ENCODE results near the gene RBKS. TPM values are rescaled to one million over a fixed set of nuclear protein-coding genes. Genes with fewer than 3 reads are reported as not detected.

RBKS gene
- total RNA-seq, 1 donor from 2014 or later: 0.79 TPM

DNA sequence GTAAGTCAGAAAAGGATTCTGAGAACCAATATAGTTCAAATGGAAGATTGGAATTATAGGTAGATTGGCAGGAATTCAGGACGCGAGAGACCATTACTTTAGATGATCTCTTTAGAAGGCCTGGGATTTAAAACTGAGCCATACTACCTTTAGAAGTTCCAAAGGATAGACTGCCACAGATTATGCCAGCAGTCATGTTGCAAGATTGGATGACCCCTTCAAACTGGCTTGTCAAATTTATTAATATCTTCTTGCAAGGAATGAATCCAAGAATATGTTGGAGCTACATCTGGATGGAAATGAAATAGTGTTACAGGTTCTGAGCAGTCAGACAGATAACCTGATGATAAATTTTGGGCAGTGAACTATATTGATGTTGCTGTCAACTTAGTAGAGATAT lies 22.3 kb upstream of the RBKS start:
- H3K27me3 ChIP-seq (ENCODE audit: control insufficient read depth, insufficient read depth, low read length): no peaks in the 10 kb centered on the region
- no peak for TF ChIP-seq CTCF (IDR thresholded peaks at IDR 0.05; ENCODE audit: insufficient read depth, low read length, severe bottlenecking)
- no peak for FAIRE-seq

GRCh38 chr2:27911458-27912210 lies 21.4 kb upstream of the RBKS start:
- no peak for FAIRE-seq

More for the DNA sequence above, 22.3 kb upstream of the RBKS start:
- H3K4me3 ChIP-seq (ENCODE audit: low read depth, low read length): no peak overlapping the region
- H3K36me3 ChIP-seq (ENCODE audit: control insufficient read depth, insufficient read depth, low read length): no peaks in the 10 kb centered on the region
- DNase-seq (ENCODE audit: low read depth): no peak

GRCh38 chr2:27909901-27910300 lies 19.7 kb upstream of the RBKS start:
- DNase-seq (ENCODE audit: low read depth) (no peak), FAIRE-seq (no peak)

More at GRCh38 chr2:27911458-27912210, 21.4 kb upstream of the RBKS start:
- H3K27me3 ChIP-seq (ENCODE audit: control insufficient read depth, insufficient read depth, low read length): no peaks in the 10 kb centered on the region
- no peaks in the 10 kb centered on the region for H3K36me3 ChIP-seq (ENCODE audit: control insufficient read depth, insufficient read depth, low read length)
- no peak for TF ChIP-seq CTCF (IDR thresholded peaks at IDR 0.05; ENCODE audit: insufficient read depth, low read length, severe bottlenecking)
- no peak for DNase-seq (ENCODE audit: low read depth)
- no peak overlapping the region for H3K4me3 ChIP-seq (ENCODE audit: low read depth, low read length)

DNA sequence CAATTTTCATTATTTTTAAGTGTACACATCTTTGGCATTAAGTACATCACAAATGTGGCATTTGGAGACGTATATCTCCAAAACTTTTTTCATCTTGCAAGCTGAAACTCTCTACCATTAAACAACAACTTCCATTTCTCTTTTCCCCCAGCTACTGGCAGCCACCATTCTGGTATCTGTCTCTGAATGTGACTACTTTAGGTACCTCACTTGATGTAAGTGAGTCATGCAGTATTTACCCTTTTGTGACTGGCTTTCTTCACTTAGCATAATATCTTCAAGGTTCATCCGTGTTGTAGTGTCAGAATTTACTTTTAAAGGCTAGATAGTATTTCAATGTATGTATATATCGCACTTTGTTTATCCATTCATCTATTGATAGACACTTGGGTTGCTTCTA lies 17.4 kb upstream of the RBKS start:
- no peak for TF ChIP-seq CTCF (IDR thresholded peaks at IDR 0.05; ENCODE audit: insufficient read depth, low read length, severe bottlenecking)
- Histone ChIP-seq H3K27me3 (ENCODE audit: control insufficient read depth, insufficient read depth, low read length) (no peaks in the 10 kb centered on the region), H3K4me3 (ENCODE audit: low read depth, low read length) (no peak overlapping the region), H3K36me3 (ENCODE audit: control insufficient read depth, insufficient read depth, low read length) (no peaks in the 10 kb centered on the region)
- FAIRE-seq: no peak
- peak; percentile 35 for DNase-seq (ENCODE audit: low read depth)

More at GRCh38 chr2:27909901-27910300, 19.7 kb upstream of the RBKS start:
- Histone ChIP-seq H3K4me3 (ENCODE audit: low read depth, low read length) (no peak overlapping the region), H3K36me3 (ENCODE audit: control insufficient read depth, insufficient read depth, low read length) (no peaks in the 10 kb centered on the region), H3K27me3 (ENCODE audit: control insufficient read depth, insufficient read depth, low read length) (no peaks in the 10 kb centered on the region)
- no peak for TF ChIP-seq CTCF (IDR thresholded peaks at IDR 0.05; ENCODE audit: insufficient read depth, low read length, severe bottlenecking)

DNA sequence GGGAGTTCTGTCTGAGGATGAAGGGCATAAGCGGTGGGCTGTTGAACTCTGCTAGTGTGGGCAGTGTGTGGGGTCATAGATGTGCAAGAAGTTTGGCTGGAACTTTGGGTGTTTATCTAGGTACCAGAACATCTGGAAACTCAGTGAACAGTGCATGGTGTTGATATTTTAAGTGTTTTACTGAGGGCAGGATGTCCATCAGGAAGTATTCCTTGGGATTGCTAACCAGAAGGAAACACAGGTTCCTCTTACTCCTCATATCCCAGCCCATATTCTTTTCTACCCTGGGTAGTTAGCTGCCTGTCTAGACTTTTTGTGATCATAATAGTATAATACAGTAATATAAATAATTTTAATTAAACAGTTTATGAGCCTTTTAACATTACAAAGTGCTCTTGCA lies 15.9 kb upstream of the RBKS start:
- no peak for TF ChIP-seq CTCF (IDR thresholded peaks at IDR 0.05; ENCODE audit: insufficient read depth, low read length, severe bottlenecking)
- Histone ChIP-seq H3K36me3 (ENCODE audit: control insufficient read depth, insufficient read depth, low read length) (no peaks in the 10 kb centered on the region), H3K4me3 (ENCODE audit: low read depth, low read length) (no peak overlapping the region), H3K27me3 (ENCODE audit: control insufficient read depth, insufficient read depth, low read length) (no peaks in the 10 kb centered on the region)
- no peak for FAIRE-seq
- no peak for DNase-seq (ENCODE audit: low read depth)

DNA sequence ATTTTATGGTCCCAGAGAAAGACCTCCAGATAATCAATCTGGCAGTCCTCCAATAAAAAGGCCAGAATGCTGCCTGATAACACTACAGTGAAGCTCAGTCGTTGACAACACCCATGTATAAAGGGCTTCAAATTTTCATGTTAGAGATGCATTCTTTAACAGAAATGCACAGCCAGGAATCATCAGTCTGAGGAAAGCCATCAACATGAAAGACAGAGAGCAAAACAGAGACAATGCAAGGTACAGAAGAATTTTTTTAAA lies 14.1 kb upstream of the RBKS start:
- H3K36me3 ChIP-seq (ENCODE audit: control insufficient read depth, insufficient read depth, low read length): no peaks in the 10 kb centered on the region
- no peaks in the 10 kb centered on the region for H3K27me3 ChIP-seq (ENCODE audit: control insufficient read depth, insufficient read depth, low read length)
- FAIRE-seq (no peak), DNase-seq (ENCODE audit: low read depth) (no peak)
- TF ChIP-seq CTCF (IDR thresholded peaks at IDR 0.05; ENCODE audit: insufficient read depth, low read length, severe bottlenecking): no peak
- no peak overlapping the region for H3K4me3 ChIP-seq (ENCODE audit: low read depth, low read length)

Measured in bronchial epithelial cell (primary cell).